G401.6 (cell line): Measurements from ENCODE around the gene FMN1.

ENCODE experiments used
- FAIRE-seq: peaks from 2 replicates; lab custom pipeline; 2012; peaks lifted over from hg19 to GRCh38; lab: Jason Lieb, UNC

The FMN1 gene

DNA sequence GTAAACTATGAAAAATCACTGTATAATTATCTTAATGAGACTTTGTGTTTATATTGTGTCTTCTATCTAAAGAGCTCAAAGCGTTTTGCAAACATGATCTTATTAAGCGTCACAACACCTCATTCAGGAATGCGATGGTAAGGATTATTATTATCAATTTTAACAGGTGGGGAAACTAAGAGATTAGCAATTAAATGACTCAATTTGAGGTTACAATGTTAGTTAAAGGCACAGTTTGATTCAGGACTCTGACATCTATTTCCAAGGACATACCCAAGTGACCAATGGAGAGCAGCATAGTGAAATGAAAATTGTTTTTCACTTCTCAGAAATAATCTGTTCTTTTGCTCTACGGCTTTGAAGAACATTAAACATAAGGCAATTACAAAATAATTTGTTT, 74.6 kb downstream of the FMN1 start:
- FAIRE-seq, result no peak

DNA sequence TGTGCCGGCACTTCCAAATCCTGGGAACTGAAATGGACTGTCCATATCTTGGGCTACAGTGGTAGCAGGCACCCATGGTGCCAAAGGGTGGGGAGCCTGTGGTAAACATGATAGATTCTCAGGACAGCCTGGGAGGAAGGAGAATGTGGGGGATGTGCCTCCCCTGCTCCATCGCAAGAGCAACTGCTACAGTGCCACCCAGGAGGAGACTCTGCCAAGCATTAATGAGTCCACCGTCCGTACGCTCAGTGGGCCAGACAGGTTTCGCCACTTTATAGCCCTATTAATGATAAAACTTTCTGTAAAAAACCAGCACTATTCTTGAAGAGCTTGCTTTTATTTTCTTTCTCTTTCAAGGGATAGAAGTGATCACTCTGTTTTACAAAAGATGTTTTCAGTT, 75.2 kb downstream of the FMN1 start:
- no peak for FAIRE-seq

DNA sequence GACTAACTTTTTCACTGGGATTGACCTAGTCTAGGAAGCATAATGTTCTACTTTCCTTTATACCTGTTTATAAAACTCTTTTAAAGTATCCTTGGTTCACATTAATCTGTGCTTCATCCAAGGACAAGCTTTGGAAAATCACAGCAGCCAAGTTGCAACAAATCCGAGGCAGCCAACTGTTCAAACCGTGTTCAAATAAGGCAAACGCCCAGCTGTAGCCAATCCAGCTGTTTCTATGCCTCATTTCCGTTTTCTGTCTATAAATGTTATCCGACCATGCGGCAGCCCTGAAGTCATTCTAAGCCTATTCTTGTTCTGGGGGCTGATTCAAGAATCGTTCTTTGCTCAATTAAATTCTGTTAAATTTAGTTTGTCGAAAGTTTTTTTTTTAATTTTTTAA, 78.3 kb downstream of the FMN1 start:
- FAIRE-seq, result no peak

DNA sequence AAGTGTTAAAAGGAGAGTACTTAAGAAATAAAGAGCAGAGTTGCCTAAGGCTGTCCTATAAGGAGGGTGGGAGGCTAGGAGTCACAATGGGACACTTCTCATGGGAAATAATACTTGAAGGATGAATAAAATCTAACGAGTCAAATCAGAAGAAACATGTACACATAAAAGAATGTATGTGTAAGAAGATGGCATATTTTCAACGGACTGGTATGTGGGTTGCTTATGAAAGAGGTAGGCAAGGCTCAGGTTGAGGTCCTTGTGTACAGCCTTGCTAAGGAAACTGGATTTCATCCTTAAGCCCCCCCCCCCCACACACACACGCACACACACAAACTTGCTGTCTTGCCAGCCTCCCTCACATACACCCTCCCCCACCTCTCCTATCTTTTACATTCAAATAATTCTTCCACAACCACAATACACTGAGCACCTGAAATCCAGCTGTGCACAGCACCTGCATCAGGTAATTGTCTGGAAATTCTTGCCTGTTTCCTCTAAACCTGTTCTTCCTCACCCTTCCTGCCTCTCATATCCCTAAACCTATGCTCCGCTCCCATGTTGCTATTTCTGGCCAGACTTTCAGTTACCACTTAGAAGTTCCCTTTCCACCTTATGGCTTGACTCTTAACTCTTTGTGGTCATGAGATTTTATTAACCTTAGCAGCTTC, 79.2 kb downstream of the FMN1 start:
- FAIRE-seq, result no peak

DNA sequence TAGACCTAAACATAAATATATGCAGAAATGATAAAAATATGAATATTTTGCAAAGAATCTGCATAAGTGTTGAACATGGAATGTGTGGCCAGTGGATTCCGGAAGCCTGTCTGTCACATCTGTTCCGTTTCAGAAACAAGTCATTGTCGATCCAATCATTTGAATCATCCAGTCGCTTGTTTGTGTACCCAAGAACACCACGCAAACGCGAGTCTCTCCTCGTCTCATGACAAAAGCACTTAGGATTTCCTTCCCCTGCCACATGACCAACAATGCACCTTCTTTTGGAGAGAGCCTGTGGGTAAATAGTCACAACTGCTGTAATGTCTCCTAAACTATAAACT, 80.2 kb downstream of the FMN1 start:
- FAIRE-seq, result no peak

DNA sequence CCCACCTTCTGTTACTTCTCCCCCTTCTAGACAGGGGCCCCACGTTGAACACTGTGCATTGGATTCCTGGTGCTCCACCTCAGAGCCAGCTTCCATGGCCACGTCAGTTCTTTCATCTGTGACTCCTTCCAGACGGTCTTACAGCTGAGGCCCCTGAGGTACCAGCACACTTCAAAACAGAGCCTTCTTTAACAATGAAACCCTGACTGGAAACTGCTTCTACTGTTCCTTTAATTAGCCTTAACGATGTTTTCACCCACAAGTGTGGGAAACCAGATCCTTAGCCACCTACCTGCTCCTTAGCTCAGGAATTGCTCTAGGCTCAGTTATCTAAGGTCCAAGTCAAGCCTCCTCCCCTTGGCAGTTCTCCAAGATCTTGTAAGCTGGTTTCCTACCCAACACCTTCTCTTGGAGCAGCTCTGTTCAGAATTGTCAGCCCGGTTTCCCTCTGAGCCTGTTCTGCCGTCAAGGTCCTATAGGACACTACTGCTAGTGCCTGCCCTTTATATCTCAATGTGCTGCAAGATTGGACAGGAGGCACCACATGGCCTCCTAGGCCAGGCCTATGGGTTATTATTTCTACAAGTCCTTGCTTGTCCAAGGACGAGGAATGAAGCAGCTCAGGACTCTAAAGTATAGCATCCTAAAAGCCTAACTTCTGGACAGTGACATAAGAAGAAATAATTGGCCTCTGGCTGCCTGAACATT, 80.7 kb downstream of the FMN1 start:
- no peak for FAIRE-seq

DNA sequence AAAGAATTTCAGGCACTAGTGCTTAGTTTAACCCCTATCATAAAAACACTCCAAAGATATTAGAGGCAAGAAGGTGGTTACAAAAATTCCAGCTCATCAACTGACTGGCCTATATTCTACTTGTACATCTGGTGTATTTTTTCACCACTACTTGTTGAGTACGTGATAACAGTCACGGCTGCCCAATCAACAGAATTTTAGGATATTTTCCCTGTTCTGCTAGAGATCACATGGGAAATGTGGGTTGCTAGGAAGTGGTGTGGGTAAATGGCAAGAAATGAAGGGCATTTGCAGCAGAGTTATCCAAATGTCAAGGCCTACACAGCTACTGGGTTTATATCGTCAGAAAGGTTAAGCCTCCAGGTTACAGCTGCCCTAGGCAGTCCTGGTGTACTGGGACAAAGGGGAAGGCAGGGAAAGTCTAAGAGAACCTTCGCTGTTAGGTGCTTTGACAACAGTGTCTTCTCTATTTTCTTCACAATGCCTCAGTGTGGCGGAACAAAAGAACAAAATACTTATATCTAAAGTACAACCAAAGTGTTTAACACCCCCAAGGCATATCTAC, 81.9 kb downstream of the FMN1 start:
- no peak for FAIRE-seq

DNA sequence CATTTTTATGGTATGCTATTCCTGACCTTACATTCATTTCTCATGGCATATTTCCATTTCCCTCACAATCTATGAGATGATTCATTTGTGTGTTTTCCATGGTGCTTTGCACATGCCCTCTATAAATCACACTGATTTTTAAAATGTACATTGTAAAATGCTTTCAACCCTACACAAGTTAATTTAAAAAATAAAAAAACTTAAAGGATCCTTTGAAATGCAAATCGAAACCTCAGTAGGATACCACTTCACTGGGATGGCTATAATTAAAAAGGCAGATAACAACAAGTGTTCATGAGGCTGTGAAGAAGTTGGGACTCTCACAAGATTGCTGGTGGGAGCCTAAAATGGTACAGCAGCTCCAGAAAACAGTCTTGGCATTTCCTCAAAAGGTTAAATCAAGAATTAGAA, 83.5 kb downstream of the FMN1 start:
- FAIRE-seq, result no peak

DNA sequence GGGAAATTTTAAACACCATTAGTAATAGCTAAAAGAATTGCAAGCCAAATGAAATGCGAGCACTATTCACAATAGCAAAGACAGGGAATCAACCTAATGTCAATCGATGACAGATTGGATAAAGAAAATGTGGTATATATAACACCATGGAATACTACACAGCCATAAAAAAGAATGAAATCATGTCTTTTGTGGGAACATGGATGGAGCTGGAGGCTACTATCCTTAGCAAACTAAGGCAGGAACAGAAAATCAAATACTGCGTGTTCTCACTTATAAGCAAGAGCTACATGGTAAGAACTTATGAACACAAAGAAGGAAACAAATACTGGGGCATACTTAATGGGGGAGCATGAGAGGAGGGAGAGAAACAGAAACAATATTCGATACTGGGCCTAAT, 85.2 kb downstream of the FMN1 start:
- FAIRE-seq, result no peak

DNA sequence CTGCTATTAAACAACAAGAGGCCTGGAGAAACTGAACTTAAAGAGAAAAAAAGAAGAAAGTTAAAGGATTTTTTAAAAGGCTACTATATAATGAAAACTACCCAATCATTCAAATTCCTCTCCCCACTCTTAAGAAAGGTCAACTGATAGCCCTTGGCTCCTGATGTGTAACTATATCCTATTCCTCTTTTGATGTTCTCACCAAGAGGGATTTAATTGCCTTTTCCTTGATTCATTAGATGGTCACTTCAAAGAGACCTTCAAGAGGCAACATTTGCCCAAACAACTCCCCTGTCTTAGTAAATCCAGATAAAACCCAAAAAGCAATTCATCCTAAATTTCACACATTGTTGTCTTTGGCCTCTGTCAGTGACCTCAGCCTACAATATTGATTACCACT, 86.0 kb downstream of the FMN1 start:
- no peak for FAIRE-seq

DNA sequence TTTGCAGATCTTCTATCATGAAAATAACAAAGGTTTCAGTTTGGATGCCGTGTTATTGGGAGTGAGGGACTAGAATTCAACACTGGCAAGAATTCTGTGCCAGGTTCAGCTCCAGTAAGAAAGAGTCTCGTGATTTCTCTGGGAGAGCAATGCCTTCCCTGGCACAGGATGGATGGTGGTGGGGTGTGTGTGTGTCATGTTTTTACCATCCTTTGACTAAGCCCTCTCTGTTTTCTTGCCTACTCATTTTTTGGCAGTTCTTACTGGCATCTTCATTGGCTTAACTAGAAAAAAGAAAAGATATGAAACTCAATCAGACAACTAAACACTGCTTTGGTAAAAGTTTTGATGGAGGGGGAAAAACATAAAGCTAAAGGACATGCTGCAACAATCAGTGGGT, 86.6 kb downstream of the FMN1 start:
- FAIRE-seq, result no peak

DNA sequence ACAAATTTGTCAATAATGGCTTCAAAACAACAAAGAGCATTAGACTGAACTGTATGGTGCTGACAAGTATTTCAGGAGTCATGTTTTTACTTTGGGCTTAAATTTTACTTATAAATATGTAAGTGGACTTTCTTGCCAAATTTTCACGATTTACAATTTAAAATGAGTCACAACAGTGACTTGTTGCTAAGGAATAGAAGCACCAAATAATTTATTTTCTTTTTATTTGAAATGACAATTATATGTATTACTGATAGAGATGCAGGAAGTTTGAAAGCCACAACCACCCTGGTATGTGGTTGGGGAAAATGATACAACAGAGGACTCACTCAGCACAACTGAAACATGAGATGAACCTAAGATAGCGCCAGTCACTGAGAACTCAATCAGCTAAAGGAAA, 90.3 kb downstream of the FMN1 start:
- FAIRE-seq, result no peak

DNA sequence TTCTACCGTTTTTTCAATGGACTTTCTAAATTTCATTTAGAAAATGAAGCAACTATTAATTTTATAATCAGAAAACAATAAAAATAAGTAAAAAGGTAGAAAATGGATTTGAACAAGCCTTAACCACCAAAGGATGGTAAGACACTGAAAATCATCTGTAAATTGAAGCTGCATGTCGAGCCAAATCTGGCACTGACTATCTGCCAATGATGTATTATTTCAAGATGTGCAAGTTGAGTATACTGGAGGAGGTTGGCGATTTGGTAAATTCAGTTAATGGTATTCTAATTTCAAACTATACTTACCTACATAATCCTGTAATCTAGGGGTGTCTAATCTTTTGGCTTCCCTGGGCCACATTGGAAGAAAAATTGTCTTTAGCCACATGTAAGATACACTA, 93.5 kb downstream of the FMN1 start:
- no peak for FAIRE-seq

DNA sequence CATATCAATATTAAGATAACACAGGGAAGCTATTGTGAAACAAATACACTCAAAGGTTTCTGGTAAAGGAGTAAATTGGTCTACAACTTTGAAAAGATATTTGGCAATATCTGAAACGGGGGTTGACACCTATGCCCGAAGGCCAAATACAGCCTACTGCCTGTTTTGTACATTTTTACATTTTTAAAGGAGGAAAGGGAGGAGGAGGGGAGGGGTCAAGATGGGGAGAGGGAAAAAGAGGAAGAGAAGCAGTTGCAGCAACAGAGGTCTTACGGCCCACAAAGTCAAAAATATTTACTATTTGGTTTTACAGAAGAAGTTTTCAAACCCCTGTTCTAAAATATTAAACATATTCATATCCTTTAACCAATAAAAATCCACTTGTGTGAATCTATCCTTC, 94.2 kb downstream of the FMN1 start:
- no peak for FAIRE-seq

DNA sequence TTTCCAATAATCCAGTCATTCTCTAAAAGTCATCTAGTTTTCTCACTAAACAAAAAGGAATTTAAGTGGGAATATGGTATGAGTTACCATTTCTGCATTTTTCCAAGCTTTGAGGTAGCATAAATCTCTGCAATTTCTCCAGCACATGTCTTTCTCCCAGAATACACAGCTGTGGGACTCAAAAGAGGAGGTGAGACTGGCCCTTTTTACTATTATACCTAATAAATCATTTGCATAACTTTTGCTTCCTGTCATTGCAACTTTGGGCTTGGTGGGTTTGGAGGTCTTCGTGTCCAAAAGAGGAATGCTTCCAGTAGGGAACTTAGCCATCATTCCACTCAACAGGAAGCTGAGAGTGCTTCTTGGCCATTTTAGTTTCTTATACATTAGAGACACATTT, 94.8 kb downstream of the FMN1 start:
- FAIRE-seq, result no peak

DNA sequence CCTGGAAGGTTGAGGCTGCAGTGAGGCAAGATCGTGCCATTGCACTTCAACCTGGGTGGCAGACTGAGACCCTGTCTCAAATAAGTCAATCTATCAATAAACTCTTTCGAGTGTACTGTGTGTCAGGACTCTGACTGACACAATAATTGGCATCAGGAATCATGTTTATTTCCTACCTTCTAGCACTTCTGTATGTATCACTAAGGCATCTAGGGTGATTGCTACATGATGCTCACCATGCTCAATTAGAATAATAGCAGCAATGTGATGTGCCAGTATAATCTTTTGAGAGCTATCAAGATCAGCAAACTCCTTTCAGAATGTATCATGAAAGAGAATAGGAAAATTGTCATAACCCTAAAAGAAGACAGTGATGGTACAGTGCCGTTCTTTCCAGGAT, 95.3 kb downstream of the FMN1 start:
- FAIRE-seq, result no peak

DNA sequence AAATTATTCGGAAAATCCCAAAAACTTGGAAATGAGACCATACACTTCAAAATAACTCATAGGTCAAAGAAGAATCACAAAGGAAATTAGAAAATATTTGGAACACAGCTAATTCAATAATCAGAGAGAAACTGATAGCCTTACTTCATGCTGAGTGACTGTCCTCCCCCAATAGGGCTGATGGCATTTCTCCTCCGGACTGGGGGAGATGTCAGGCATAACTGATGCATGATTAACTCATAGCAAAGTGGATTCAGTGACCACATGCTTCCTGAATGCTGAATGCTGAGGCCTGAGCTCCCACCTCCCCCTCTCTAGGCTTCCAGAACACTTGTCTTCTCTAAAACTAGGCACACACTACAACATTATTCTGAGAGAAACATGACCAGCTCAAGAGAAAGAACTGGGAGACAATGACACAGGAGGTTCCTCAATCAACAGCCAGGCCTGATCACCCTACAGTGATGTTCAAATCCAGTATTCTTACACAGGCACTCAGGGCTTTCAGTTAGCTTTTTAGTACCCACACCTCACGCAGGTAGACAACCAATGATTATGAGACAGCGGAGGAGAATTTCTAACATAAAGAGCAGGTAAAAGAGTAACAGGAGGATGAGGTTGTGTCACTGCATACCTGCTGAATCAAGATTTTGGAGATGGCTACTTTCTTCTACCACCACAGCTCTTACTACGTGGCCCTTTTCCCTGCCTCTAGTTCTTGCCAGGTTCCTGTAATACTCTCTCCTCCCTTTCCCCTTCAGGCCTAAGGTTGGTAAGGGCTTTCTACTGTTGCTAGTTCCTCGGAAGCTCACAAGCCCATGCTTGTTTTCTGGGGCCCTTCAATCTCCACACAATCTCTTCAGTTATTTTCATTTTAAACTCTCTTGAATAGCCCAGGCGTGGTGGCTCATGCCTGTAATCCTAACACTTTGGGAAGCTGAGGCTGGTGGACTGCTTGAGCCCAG, 96.1 kb downstream of the FMN1 start:
- no peak for FAIRE-seq

DNA sequence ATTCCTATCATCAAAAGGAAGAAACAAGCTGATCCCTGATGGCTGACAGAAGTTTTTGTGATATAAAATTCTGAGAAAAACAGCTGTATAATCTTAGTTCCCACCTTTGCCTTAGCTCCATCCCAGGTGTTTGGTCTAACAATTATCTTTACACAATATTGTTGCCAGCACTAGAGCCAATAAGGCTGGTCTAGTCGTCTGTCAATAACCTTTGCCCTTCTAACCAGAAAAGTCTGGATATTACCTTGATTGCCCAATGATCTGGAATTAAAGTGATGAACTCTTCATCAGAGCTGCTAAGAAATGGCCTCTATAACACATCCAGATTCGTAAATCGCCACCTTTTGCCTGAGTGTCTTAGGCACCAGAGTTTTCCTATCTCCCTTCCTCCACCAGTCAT, 98.4 kb downstream of the FMN1 start:
- no peak for FAIRE-seq

DNA sequence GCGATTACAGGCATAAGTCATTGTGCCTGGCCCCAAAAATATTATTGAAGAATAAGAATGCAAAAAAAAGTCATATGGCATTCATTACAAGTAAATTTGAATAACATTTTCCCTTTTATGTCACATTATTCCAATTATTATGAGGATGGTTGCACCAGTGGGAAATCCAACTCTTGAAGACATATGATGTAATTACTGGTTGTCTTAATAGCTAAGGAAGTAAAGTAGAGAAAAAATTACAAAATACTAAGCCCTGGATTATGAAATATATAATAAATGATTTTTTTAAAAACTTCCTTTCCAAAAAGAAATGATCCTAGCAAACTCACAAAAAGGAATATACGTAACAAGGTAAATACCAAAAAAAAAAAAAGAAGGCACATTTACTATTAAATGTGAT, 98.9 kb downstream of the FMN1 start:
- FAIRE-seq, result no peak

DNA sequence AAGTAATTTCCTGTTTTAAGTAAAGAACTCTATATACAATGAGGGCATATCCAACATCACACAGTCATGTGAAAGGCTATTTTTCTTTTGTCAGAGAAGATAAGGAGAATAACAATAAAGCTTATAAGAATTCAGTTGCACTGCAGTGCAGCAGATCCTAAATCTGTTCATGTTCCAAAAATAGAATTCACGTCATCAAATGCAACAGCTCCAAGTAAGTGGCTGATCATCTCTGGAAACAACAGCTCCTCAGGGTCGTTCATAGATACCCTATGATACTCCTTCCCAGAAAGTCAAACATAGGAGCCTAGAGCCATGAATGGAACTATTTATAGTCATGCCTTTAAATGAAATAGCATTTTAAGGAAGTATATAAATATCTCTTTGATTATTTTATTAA, 100.2 kb downstream of the FMN1 start:
- FAIRE-seq, result no peak

DNA sequence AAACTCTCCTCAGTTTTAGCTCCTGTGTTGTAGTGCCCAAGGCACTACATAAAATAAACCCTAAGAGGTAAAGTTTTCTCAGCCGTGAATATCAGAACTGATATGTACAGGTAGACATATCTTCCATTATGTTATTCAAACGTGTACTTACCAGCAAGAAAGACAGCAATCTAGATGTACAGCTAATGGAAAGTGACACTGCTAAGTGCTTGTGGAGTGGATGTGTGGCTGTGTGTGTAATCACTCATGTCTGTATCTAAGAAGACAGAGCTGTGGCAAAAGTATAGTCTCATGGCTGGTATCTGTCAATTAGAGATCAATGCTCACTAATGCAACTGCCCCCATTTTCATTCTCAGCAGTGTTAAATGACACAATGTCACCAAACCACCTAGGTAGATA, 101.3 kb downstream of the FMN1 start:
- no peak for FAIRE-seq

DNA sequence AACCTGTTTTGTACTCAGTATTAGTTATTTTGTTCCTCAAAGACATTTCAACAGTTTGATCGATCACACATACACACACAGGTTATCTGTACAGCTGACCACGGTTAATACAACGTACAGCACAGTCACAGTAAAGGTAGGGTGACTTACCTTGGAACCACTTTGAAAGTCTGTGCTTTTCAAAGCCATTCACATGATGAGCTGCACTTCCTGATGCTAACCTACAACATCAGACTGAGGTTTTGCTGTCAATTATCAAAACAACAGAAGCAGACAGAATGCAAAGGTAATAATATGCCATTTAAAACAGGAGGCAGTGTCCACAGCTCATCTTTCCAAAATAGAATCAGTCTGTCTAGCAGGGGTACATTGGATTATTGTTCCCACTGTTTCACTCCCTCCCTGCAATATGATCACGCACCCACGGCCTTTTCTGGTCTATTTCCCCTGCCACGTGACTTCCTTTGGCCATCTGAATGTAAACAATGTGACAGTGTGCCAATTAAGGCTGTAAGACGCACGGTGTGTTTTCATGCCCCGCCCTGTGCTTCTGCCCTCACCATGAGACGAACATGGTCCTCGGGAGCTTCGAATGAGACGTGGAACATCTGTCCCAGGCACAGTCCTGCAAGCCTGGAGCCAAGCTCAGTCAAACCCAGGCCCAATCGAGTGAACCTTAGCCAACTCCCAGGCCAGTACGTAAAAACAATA, 102.4 kb downstream of the FMN1 start:
- FAIRE-seq, result no peak
